KG1 (cell line): ENCODE data around the gene REPS2.
"Not testable (repeated sequence)": the region's sequence is repeated elsewhere in the genome, so short reads cannot be mapped to it uniquely, and the experiment has no call there.

Source experiments
- DNase-seq: peaks from one replicate; lab custom pipeline; 2025; lab: John Stamatoyannopoulos, UW

Gene REPS2

DNA sequence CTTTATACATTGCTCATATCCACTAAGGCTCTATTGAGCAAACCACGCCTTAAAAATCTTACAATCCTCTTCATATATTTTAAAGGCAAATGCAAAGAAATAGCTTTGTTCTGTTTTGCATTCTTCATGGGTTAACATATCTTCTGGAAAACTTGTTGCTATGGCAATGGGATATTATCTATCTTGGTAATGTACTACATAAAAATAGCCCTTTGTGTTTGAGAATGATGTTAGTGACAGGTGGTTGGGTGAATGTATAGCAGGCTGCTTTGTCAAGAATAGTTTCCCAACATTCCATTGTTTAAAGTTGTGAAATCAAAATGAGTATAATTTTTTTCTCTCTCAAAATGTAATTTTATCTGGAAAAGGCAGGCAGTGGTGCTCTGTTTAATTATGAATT lies 16.8 kb downstream of the REPS2 start:
- no peak for DNase-seq

- DNase-seq, result not testable (repeated sequence)
Measured at GRCh38 chrX:16964976-16965375, 18.5 kb downstream of the REPS2 start.

DNA sequence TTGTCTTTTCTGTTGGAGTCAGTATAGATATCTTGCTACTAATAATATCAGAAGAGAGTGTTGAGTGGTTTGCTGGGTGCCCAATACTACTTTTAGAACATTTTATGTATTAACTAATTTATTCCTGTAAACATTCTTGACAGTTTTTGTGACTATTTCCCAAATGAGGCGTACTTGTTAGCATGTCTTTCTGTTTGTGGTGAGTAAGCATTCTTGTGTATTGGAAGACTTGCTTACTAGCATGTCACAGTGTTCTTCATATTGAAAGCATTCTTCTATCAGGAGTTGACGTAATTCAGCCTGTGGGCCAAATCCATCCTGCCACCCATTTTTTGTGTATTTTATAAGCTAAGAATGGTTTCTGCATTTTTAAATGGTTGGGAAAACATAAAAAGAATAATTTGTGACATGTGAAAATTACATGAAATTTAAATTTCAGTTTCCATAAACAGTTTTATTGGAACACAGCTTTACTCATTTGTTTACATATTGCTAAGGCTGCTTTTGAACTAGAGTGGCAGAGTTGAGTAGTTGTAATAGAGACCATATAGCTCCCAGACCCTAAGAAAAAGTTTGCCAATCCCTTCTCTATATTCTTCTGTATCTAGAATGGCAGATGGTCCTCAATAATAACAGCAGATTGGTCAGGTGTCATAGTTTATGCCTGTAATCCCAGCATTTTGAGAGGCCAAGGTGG lies 20.4 kb downstream of the REPS2 start:
- no peak for DNase-seq

DNA sequence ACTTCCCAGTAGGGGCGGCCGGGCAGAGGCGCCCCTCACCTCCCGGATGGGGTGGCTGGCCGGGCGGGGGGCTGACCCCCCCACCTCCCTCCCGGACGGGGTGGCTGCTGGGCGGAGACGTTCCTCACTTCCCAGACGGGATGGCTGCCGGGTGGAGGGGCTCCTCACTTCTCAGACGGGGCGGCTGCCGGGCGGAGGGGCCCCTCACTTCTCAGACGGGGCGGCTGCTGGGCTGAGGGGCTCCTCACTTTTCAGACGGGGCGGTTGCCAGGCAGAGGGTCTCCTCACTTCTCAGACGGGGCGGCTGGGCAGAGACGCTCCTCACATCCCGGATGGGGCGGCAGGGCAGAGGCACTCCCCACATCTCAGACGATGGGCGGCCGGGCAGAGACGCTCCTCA lies 22.3 kb downstream of the REPS2 start:
- not testable (repeated sequence) for DNase-seq

DNA sequence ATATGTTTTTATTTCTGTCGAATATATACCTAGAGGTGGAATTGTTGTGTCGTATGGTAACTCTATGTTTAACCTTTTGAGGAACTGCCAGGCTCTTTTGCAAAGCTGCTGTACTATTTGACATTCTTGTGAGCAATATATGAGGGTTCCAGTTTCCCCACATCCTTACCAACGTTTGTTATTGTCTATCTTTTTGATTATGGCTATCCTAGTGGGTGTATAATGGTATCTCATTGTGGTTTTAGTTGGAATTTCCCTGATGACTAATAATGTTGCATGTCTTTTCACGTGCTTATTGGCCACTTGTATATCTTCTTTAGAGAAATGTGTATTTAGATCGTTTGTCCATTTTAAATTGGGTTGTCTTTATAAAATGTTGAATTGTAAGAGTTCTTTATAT lies 24.5 kb downstream of the REPS2 start:
- DNase-seq, result no peak

DNA sequence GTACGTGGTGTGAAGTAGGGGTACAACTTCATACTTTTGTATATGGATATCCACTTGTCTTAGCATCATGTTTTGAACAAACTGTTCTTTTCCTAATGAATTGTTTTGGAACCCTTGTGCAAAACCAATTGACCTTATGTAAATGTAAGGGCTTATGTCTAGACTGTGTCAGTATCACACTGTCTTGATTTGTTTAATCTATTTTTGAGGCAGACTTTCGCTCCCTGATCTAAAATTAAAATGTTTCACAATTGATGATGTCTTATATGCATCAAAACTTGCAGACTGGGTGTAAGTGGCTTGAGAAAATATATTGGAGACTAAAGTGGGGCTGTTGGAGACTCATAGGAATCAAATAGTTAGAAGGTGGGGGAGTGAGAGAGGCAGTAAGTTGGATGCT lies 25.2 kb downstream of the REPS2 start:
- DNase-seq, result no peak

DNA sequence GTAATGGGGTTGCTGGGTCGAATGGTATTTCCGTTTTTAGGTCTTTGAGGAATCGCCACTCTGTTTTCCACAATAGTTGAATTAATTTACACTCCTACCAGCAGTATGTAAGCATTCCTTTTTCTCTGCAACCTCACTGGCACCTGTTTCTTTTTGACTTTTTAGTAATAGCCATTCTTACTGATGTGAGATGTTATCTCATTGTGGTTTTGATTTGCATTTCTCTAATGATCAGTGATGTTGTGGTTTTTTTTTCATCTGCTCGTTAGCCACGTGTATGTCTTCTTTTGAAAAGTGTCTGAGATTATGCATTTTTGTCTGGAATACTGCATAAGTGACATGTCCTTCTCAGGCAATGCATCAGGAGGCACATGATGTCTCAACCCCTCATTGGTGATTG lies 28.8 kb downstream of the REPS2 start:
- no peak for DNase-seq

DNA sequence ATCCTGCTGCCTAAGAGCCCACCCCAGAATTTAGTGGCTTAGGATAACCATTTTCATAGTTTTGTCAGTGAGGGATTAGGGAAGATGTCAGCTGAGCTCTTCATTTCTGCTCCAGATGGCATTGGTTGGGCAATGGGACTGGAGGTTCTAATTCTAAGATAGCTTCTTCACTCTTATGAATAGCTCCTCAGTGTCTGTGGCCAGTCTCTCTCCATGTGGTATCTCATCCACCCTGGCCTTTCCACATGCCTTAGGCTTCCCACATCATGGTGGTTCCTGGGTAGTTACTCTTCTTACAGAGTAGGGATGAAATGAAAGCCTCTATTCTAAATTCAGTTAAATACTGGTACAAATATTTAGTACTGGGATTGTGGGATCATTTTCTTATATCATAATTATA lies 31.3 kb downstream of the REPS2 start:
- DNase-seq, result no peak

GRCh38 chrX:16978193-16978984 lies 31.9 kb downstream of the REPS2 start:
- DNase-seq, result no peak

- DNase-seq, result no peak
Measured at GRCh38 chrX:16979226-16979625, 32.8 kb downstream of the REPS2 start.

GRCh38 chrX:16981209-16981608 lies 34.8 kb downstream of the REPS2 start:
- DNase-seq, result no peak

DNA sequence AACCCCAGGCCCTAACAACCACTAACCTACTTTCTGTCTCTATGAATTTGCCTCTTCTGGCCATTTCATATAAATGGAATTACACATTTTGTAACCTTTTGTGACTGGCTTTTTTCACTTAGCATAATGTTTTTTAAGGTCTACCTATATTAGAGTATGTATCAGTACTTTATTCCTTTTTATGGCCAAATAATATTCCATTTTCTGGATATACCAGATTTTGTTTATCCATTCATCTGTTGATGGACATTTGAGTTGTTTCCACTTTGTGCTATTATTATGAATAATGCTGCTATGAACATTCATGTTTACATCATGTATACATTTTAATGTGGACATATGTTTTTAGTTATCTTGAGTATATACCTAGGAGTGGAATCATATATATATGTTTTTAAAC lies 35.5 kb downstream of the REPS2 start:
- no peak for DNase-seq

- DNase-seq, result no peak
Measured at GRCh38 chrX:16983051-16983450, 36.6 kb downstream of the REPS2 start.

- no peak for DNase-seq
Measured at GRCh38 chrX:16985286-16985685, 38.8 kb downstream of the REPS2 start.

GRCh38 chrX:16986169-16986568 lies 39.7 kb downstream of the REPS2 start:
- no peak for DNase-seq

GRCh38 chrX:16989750-16990149 lies 43.3 kb downstream of the REPS2 start:
- DNase-seq, result no peak

DNA sequence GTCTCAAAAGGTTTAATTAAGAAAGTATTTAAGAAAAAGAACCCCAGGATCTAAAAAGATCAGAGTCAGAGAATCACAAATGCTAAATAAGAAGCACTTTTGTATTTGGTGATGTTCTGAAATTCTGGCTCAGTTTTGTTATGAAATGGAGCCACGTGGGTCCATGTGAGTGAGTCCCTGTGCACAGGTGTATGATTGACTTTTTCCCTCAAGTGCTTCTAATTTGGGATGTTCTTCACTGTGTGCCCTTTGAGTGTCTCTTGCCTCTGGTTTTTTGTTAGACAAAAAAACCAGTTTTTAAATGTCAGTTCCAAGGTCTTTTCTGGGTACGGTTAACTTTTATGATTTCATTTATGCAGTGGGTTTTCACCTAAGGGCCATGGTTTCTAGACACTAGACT lies 44.4 kb downstream of the REPS2 start:
- no peak for DNase-seq

DNA sequence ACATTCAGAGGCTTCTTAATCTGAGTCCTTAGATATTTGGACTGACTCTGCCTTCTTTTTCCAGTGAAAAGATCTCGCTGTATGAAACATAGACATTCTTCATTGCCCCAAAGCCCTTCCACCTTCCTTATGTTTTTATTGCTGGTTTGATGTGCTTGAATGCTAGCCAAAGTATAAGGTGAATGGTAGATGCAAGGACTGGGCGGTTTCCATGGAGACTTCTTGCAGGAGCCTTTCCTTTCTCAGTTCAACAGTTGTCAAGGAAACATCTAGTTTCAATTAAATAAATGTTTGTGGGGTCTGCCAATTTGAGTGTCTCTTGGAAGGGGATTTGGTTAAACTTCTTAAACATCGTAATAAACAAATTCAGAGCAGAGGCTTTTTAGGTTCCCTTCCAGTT lies 46.0 kb downstream of the REPS2 start:
- DNase-seq, result no peak

DNA sequence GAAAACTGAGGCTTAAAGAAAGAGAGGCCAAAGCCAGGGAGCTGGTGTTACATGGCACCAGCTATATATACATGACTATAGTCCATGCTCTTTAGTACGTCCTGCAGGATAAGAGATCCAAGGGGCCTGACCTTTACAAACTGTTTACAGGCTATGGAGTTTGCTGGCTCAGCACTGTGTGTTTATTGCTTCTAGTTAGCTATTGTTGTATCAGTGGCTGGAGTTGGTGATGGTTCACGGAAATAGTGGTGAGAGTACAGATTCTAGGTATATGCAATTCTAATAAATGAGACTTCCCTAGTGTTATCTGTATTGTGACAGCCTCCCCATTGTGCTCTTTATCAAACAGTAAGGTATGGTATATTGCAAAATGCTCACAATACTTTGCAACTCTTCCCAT lies 46.5 kb downstream of the REPS2 start:
- no peak for DNase-seq

- DNase-seq, result no peak
Measured at GRCh38 chrX:16993791-16994318, 47.4 kb downstream of the REPS2 start.

- DNase-seq, result no peak
Measured at GRCh38 chrX:16994736-16995135, 48.3 kb downstream of the REPS2 start.

- no peak for DNase-seq
Measured at GRCh38 chrX:16997313-16997712, 50.9 kb downstream of the REPS2 start.

DNA sequence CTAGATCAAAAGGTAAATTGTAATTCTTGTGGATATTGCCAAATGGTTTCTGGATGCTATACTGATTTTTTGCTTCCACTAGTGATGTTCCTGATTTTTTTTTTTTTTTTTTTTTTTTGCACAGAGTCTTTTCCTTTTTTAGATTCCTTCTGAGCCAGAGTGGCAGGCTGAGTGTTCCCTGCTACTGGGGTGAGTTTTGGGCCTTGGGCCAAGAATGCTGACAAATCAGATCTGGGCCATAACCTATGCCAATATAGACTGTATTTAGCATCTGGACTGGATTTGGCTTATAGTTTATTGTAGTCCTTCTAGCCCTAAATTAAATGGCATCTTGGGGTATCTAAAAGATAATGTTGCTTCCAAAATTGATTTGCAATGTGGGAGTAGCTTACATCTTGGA lies 52.8 kb downstream of the REPS2 start:
- DNase-seq, result no peak

DNA sequence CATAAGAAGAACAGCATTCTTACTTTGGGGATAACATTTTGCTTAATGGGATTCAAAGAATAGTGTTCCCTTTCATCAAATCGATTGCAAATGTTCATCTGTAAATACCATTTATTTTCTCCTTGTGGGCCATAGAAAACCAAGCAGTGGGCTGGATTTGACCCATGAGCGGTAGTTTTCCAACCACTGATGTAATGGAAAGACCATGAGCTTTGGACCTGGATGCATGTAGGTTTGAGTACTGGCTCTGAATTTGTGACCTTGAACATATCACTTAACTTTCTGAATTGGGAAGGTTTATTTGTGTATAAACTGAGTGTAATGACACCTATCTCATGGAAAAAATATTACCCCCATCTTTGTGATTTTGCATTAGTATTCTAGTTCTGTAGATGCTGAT lies 54.3 kb downstream of the REPS2 start:
- DNase-seq, result no peak
